HG02588 (cell line): ENCODE results near the gene NCL.
A peak's percentile ranks its signal among the peaks of the same experiment; 100 is the strongest.
"Not testable (repeated sequence)": the region's sequence is repeated elsewhere in the genome, so short reads cannot be mapped to it uniquely, and the experiment has no call there.

Source experiments
- ATAC-seq: cut with Tn5 transposase; IDR thresholded peaks from one replicate; pipeline ENCODE4 v1.9.1; 2021; ENCODE audit warnings: mild to moderate bottlenecking, moderate library complexity; ENCODE audit not compliant: unreplicated experiment

NCL gene

DNA sequence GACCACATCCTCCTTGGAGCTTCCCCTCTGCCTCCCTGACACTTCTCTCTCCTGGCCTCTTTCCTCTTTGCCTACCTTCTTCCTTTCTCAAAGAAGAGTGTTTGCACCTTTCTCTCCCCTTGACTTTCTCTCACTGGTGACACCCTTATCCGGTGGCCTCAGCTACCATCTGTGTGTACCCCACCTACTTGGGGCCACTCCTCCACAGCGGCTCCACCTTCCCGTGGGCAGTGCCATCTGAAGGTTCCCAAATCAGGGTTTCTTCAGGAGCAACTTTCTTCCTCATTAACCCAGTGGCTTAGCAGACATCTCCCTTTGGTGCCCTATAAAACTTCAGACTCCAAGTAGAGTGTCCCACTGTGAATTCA lies 5.3 kb upstream of the NCL start:
- no peak for ATAC-seq

- no peak for ATAC-seq
Observed at GRCh38 chr2:231467613-231468530, 3.6 kb upstream of the NCL start.

GRCh38 chr2:231467016-231467545 lies 2.8 kb upstream of the NCL start:
- no peak for ATAC-seq

DNA sequence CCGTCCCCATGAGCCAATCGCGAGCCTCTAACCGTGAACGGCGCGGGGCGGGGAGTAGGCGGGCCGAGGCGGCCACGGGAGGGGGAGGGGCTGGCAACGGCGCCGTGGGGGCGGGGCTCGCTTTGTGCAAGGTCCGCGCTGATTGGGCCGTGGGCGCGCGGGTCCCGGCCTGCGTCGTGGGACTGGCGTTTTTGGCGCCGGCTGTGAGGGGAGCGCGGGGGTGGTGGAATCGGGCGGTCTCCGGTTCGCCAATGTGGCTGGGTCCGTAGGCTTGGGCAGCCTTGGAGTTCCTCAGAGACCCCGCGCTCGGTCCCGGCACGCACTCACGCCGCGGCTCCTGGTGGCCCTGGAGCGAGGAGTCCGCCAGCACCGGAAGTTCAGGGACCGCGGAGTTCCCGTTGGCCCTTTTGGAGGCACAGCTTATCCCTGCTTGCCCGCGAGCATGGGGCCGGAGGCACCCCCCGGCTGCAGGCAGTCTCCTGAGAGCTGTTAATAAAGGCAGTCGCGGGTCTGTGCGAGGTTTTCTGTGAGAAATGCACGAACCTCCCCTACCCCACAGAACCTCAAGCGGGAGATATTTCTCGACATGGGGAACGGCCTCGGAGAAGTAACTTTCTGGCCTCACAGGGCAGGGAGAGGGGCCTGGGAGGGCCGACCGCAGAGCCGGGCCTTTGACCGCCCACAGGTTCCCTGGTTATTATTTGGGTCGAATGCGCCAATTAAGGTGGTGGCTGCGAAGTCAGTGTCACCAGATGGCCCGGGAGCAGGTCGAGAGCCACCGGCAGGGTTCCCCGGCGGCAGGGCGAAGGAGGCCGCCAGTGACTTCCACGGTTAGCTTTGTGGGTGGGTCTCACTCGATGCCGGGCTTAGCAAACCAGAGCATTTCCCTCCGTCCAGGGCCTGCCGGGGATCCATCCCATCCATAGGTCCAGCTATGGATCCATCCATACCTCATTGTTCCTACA lies 574 bp upstream of the NCL start:
- ATAC-seq, result peak; percentile 6

GRCh38 chr2:231462729-231463465 lies 1.4 kb downstream of the NCL start:
- no peak for ATAC-seq

GRCh38 chr2:231461516-231461971 lies 2.7 kb downstream of the NCL start:
- no peak for ATAC-seq

DNA sequence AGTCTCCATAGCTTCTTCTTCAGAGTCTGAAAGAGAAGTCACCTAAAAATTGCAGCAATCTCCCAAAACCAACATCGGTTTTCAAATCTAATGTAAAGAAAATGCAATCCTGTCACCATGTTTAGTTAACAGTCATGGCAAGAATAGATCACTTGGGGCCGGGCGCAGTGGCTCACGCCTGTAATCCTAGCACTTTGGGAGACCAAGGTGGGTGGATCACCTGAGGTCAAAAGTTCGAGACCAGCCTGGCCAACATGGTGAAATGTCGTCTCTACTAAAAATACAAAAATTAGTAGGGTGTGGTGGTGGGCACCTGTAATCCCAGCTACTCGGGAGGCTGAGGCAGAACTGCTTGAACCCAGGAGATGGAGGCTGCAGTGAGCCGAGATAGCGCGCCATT lies 3.4 kb downstream of the NCL start:
- ATAC-seq, result not testable (repeated sequence)

DNA sequence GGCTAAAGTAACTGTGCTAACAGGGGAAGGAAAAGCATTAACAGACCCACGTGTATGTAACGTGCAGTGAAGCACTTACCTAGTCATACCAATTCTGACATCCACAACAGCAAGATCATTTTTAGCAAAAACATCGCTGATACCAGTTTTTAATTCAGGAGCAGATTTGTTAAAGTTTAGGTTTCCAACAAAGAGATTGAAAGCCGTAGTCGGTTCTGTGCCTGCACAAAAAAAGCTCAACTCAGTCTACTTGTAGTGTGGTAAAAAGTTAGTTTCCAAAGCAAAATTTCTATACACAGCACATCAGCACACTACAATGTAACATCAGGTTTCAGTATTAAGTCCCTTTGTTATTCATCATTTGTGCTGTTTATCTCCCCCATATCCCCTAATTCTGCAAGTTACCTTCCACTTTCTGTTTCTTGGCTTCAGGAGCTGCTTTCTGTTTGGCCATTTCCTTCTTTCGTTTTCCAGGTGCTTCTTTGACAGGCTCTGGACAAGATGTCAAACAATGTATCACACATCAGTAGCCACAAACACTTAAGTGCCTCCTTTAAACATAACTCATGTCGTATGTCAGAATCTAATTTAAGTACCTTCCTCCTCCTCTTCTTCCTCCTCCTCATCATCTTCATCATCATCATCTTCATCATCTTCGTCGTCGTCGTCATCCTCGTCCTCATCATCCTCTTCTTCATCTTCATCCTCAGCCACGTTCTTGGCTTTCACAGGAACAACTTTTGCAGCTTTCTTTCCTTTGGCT lies 4.0 kb downstream of the NCL start:
- ATAC-seq, result no peak

DNA sequence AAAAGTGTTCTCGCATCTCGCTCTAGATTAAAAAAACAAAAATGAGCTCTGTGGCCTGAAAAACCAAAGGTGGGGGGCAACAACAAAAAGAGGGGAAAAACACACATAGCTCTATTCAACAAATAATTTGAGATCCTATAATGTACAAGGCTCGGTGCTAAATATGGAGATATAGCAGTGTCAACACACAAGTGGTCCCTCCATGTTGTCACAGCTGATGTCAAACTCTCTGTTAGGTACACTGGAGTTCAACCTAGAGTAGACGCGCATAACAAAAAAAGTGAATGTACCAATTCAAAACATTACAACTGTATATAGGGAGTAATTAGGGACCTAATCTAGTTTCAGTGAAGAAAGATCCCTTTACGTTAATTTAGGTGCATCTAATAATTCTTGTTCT lies 5.9 kb downstream of the NCL start:
- no peak for ATAC-seq

DNA sequence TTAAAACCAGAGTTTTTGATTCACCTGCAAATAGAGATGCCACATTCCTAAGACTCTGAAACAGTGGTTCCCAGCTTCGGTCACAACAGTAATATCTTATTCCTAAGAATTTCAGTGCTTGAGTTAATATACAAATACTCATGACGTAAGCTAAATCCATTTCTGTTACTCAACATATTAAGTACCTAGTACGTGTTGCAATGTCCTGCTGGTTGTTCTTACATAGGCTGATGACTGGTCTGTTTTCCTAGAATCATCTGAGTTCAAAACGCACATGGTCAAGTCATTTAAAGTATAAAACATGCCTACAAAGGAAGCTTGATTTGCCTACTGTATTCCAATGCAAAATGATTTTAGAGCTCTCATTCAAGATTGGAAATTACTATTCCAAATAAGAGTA lies 7.2 kb downstream of the NCL start:
- ATAC-seq, result no peak

GRCh38 chr2:231456295-231457004 lies 7.8 kb downstream of the NCL start:
- no peak for ATAC-seq

- no peak for ATAC-seq
Observed at GRCh38 chr2:231455890-231456289, 8.4 kb downstream of the NCL start.

GRCh38 chr2:231455222-231455621 lies 9.1 kb downstream of the NCL start:
- no peak for ATAC-seq

DNA sequence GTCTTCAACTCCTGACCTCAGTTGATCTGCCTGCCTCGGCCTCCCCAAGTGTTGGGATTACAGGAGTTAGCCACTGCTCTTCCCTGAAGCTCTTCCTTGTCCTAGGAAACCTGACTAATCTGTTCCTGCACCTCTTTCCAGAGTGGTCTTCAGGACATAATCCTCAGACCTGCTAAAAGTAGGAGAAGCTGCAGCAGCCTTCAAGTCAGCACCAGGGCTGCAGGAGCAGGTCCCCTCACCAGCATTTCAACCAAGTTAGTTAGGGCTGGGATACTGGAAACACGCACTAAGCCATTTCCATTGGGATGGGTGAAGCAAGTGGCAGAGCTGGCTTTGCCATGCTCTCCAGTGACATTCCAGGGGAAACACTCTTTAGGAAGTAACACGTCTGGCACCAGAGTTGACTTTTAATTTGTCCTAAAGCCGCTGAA lies 9.9 kb downstream of the NCL start:
- ATAC-seq, result no peak

DNA sequence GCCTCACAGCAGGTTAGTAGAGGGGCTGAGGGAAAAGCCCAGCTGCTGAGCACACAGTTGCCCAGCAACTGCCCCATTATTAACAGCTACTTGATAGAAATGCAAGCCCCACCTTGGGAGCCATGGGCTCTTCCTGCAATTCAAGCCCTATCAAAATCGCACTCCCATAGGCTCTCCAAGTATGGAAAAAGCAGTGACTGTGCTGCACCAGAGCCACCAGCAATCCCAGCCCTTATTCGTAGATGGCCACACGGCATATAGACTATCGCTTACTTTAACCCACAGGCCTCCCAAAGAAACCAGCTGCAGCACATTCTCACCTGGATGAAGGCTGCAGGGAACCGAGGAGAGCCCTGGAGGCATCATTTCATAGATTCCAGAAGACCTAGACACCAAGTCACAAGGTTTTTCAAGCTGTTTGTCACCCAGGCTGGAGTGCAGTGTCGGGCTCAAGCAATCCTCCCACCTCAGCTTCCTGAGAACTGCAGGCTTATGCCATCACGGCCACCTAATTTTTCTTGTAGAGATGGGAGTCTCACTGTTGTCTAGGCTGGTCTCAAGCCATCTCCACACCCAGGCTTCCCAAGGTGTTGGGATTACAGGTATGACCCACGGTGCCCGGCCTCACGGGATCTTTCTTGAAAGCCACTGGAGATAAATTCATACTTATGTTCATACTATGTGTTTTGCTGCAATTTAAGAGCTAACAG lies 11.3 kb downstream of the NCL start:
- ATAC-seq, result no peak

DNA sequence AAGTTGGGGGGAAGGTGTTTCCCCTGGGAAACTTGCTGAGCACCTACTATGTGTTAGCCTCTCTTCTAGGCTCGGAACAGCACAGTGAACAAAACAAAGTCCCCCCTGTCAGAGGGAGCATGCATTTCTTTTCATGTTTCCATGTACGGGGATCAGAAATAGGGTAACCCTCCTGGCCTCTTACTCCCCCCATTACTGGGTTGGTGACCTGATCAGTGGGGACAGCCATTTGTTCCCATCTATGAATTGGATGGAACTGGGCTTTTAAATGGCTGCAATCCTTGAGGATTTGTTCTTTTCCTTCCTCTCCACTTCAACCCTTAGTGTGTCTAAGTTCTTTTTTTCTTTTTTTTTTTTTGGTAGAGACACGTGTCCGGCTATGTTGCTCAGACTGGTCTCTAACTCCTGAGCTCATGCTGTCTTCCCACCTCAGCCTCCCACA lies 13.7 kb downstream of the NCL start:
- no peak for ATAC-seq

DNA sequence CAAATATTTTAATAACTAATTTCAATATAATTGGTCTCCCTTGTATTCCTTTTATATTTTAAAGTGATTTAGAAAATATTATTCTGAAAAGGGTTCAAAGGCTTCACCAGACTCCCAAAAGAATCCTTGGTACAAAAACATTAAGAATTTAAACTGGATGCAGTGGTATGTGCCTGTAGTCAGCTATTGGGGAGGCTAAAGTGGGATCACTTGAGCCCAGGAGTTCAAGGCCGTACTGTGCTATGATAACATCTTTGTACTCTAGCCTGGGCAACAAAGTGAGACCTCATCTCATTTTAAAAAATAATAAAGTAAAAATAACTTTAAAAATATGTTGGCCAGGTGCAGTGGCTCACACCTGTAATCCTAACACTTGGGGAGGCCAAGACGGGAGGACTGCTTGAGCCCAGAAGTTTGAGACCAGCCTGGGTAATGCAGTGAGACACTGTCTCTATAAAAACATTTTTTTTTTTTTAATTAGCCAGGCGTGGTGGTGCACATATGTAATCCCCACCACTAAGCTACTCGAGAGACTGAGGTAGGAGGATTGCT lies 14.7 kb downstream of the NCL start:
- ATAC-seq, result no peak

DNA sequence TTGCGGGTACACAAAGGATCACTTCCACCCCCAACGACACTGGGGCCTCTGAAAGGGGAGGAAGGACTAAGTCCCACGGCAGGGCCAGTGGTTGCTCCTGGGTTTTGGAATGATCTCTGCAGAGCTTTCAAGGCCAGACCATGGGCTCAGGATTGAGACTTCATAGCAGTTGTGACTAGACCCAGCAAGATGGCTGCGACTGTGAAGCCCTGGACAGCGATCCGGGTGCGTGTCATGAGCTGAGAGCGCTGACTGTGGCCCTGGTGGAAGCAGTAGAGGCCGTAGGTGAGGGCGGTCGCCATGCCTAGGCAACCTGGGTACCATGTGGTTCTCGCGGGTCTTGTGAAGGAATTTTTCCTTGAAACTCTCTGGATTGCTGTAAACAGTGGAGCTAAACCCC lies 27.3 kb downstream of the NCL start:
- no peak for ATAC-seq
